ENCODE measurements around the gene GRIK4. TPM values are rescaled to one million over a fixed set of nuclear protein-coding genes. Genes with fewer than 3 reads are reported as not detected.

Gene GRIK4
- total and polyA plus RNA-seq, 9 of the 15 experiments (the other 6 are each of a cell fraction or from before 2014, with no cell fraction given): not detected

- Histone ChIP-seq H3K27ac (ENCODE audit: extremely low read depth, low read depth, low read length) (no peak overlapping the region), H3K27me3 (ENCODE audit: control insufficient read depth in 2 of 2, insufficient read depth in 2 of 2, low read length in 2 of 2) (peaks cover 7 to 17% of the 10 kb centered on the region in 2 experiments; a peak in 3 of 5 replicates), H3K36me3 (ENCODE audit: control insufficient read depth, insufficient read depth, low read length) (no peaks in the 10 kb centered on the region), H3K4me1 (replicated peaks in 1 of 2; ENCODE audit: control insufficient read depth in 2 of 2, insufficient read depth in 2 of 2, low read length in 2 of 2) (no peaks in the 10 kb centered on the region), H3K9ac (ENCODE audit: insufficient read depth in 1 of 2, low read depth in 2 of 2, low read length in 2 of 2) (no peak overlapping the region), H3K4me2 (ENCODE audit: insufficient read depth, low read length) (no peak overlapping the region), H3K9me3 (replicated peaks; ENCODE audit: control insufficient read depth, insufficient read depth, low read depth, low read length) (no peaks in the 10 kb centered on the region), H3K9me1 (ENCODE audit: control insufficient read depth, insufficient read depth, low read length) (no peaks in the 10 kb centered on the region), H3K79me2 (ENCODE audit: control insufficient read depth, insufficient read depth, low read length) (no peaks in the 10 kb centered on the region), H4K20me1 (replicated peaks; ENCODE audit: control insufficient read depth, insufficient read depth, low read length) (peaks cover 4% of the 10 kb centered on the region; the same call in 1 of the 2 replicates), H3K4me3 (no peak overlapping the region), H2AFZ (ENCODE audit: low read depth, low read length) (no peak overlapping the region)
- CTCF ChIA-PET (ENCODE audit: low intra/inter-chr PET ratio): no interaction called here
- POLR2A ChIA-PET: no interaction called here
- intact Hi-C loops (cut with micrococcal nuclease) (no loop called here), in situ Hi-C loops (cut with MboI) (no loop called here)
- no peak for ATAC-seq
- WGBS (ENCODE audit: insufficient coverage, low coverage, missing lambda C conversion rate): 0% methylated on average over 3 of the region's 3 CpGs
- no TSS peak for BruUV-seq (replicated peaks)
- no peak for TF ChIP-seq PHF20 (IDR thresholded peaks at IDR 0.05; ENCODE audit: partially characterized antibody)
- no peak for TF ChIP-seq ZNF696 (CRISPR knock-in tag; conservative IDR thresholded peaks at IDR 0.05)
- no peak for TF ChIP-seq ZNF143 (CRISPR knock-in tag; IDR thresholded peaks at IDR 0.05)
- no peak for TF ChIP-seq ZNF445 (CRISPR knock-in tag; IDR thresholded peaks at IDR 0.05; ENCODE audit: low read depth)
- TF ChIP-seq CCAR2 (IDR thresholded peaks at IDR 0.05; ENCODE audit: low read depth, low read length): no peak
- no peak for TF ChIP-seq STAG1 (CRISPR knock-in tag; IDR thresholded peaks at IDR 0.05; ENCODE audit: borderline replicate concordance)
- no peak for TF ChIP-seq SAFB (IDR thresholded peaks at IDR 0.05; ENCODE audit: borderline replicate concordance, low read depth, low read length)
- no peak for TF ChIP-seq SNRNP70 (optimal IDR thresholded peaks at IDR 0.05; ENCODE audit: low read depth, low read length)
- TF ChIP-seq SAP30 (IDR thresholded peaks at IDR 0.05; ENCODE audit: borderline replicate concordance, insufficient read depth, low read depth, low read length, poor library complexity, severe bottlenecking): no peak
- no peak for TF ChIP-seq TCF7L2 (IDR thresholded peaks at IDR 0.05; ENCODE audit: low read depth, low read length)
- TF ChIP-seq, protein P1, sequence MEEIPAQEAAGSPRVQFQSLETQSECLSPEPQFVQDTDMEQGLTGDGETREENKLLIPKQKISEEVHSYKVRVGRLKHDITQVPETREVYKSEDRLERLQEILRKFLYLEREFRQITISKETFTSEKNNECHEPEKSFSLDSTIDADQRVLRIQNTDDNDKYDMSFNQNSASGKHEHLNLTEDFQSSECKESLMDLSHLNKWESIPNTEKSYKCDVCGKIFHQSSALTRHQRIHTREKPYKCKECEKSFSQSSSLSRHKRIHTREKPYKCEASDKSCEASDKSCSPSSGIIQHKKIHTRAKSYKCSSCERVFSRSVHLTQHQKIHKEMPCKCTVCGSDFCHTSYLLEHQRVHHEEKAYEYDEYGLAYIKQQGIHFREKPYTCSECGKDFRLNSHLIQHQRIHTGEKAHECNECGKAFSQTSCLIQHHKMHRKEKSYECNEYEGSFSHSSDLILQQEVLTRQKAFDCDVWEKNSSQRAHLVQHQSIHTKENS (CRISPR knock-in tag; IDR thresholded peaks at IDR 0.05): no peak
- TF ChIP-seq ZNF282 (CRISPR knock-in tag; IDR thresholded peaks at IDR 0.05): no peak
- TF ChIP-seq BRCA1 (IDR thresholded peaks at IDR 0.05): no peak
- TF ChIP-seq BRCA1 (CRISPR knock-in tag; IDR thresholded peaks at IDR 0.05): no peak
- no peak for TF ChIP-seq RAD51 (IDR thresholded peaks at IDR 0.05; ENCODE audit: borderline replicate concordance, low read depth)
- no peak for TF ChIP-seq EZH2 (IDR thresholded peaks at IDR 0.05; ENCODE audit: borderline replicate concordance, low read depth, low read length)
- TF ChIP-seq SOX6 (IDR thresholded peaks at IDR 0.05): no peak
- TF ChIP-seq KAT8 (IDR thresholded peaks at IDR 0.05; ENCODE audit: low read depth): no peak
- no peak for DNase-seq (ENCODE audit: extremely low read depth in 1 of 4, low spot score in 3 of 4)
- FAIRE-seq: no peak
Observed at GRCh38 chr11:120839201-120839600, 327.7 kb downstream of the GRIK4 start.

All from K562 (cell line).